Measurements from ENCODE around the gene SMIM20. TPM values are rescaled to one million over a fixed set of nuclear protein-coding genes. Genes with fewer than 3 reads are reported as not detected.
"Not testable (repeated sequence)": the region's sequence is repeated elsewhere in the genome, so short reads cannot be mapped to it uniquely, and the experiment has no call there.

Gene SMIM20
- total RNA-seq, 1 experiment from 2014 or later, result 97.2 TPM

GRCh38 chr4:25890571-25891485 is 23.2 kb upstream of the SMIM20 start:
- no peak for DNase-seq (ENCODE audit: low spot score)

- no peak for DNase-seq (ENCODE audit: low spot score)
Measured at GRCh38 chr4:25892796-25893195, 21.2 kb upstream of the SMIM20 start.

GRCh38 chr4:25896776-25897539 is 17.1 kb upstream of the SMIM20 start:
- DNase-seq (ENCODE audit: low spot score), result no peak

- no peak for DNase-seq (ENCODE audit: low spot score)
Measured at GRCh38 chr4:25900310-25900709, 13.7 kb upstream of the SMIM20 start.

GRCh38 chr4:25901030-25901430 is 13.0 kb upstream of the SMIM20 start:
- DNase-seq (ENCODE audit: low spot score), result no peak

- DNase-seq (ENCODE audit: low spot score), result no peak
Measured at GRCh38 chr4:25903900-25904747, 9.9 kb upstream of the SMIM20 start.

- DNase-seq (ENCODE audit: low spot score), result no peak
Measured at GRCh38 chr4:25904748-25905082, 9.3 kb upstream of the SMIM20 start.

GRCh38 chr4:25905371-25905770 is 8.6 kb upstream of the SMIM20 start:
- no peak for DNase-seq (ENCODE audit: low spot score)

GRCh38 chr4:25906113-25906512 is 7.9 kb upstream of the SMIM20 start:
- DNase-seq (ENCODE audit: low spot score), result not testable (repeated sequence)

- peak; percentile 89 for DNase-seq (ENCODE audit: low spot score)
Measured at GRCh38 chr4:25908491-25908901, 5.5 kb upstream of the SMIM20 start.

GRCh38 chr4:25911356-25911755 is 2.7 kb upstream of the SMIM20 start:
- no peak for DNase-seq (ENCODE audit: low spot score)

- DNase-seq (ENCODE audit: low spot score), result no peak
Measured at GRCh38 chr4:25913056-25913850, 767 bp upstream of the SMIM20 start.

GRCh38 chr4:25914670-25915352 is 791 bp downstream of the SMIM20 start:
- DNase-seq (ENCODE audit: low spot score), result no peak

- DNase-seq (ENCODE audit: low spot score), result no peak
Measured at GRCh38 chr4:25915353-25915705, 1.3 kb downstream of the SMIM20 start.

- DNase-seq (ENCODE audit: low spot score), result no peak
Measured at GRCh38 chr4:25916870-25917269, 2.9 kb downstream of the SMIM20 start.

GRCh38 chr4:25919676-25920075 is 5.7 kb downstream of the SMIM20 start:
- peak; percentile 44 for DNase-seq (ENCODE audit: low spot score)

- no peak for DNase-seq (ENCODE audit: low spot score)
Measured at GRCh38 chr4:25921922-25922321, 7.9 kb downstream of the SMIM20 start.

GRCh38 chr4:25922812-25923369 is 8.9 kb downstream of the SMIM20 start:
- DNase-seq (ENCODE audit: low spot score), result no peak

GRCh38 chr4:25923745-25924144 is 9.7 kb downstream of the SMIM20 start:
- DNase-seq (ENCODE audit: low spot score), result no peak

GRCh38 chr4:25925486-25926201 is 11.6 kb downstream of the SMIM20 start:
- no peak for DNase-seq (ENCODE audit: low spot score)

Data from H4 (cell line).